ENCODE measurements around the gene ARFIP1.
"Not testable (repeated sequence)": the region's sequence is repeated elsewhere in the genome, so short reads cannot be mapped to it uniquely, and the experiment has no call there.

The ARFIP1 gene

DNA sequence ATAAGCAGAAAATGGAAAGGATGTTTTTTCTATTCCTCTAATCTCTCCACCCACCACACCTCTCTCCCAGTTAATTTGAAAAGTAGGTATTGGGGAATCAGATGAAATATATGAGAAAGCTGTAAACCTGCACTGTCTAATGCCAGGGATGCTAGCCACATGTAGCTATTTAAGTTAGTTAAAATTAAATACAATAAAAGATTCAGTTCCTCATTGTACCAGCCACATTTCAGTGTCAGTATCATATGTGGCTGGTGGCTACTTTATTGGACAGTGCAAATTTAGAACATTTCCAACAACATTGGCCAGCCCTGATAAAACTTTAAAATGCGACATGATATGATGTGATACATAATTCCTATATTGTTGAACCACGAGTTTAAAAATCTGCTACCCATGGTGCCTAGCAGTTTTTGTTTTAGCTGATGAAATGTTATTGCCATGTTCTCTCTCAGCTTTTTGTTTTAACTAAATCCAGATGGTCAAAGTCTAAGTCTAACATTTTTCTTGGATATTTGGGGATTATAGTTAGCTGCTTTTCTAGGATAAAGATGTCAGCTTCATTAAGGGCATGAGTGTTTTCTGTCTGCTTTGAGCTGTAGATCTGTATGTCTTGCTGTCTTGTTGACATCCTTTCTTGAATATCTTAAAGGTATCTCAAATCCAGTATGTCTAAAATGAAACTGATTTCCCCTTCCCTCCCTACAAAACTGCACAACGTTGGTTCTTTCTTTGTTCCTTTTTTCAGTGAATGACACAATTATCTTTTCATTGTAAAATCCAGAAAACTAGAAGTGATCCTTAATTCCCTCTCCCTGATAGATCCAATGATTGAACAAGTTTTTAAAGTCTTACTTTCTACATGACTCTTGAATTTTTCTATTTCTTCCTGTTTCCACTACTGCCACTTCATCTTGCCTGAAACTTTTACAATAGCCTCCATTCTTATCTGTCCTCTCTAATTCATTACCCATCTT, 6.2 kb downstream of the ARFIP1 start:
- no peak for DNase-seq

DNA sequence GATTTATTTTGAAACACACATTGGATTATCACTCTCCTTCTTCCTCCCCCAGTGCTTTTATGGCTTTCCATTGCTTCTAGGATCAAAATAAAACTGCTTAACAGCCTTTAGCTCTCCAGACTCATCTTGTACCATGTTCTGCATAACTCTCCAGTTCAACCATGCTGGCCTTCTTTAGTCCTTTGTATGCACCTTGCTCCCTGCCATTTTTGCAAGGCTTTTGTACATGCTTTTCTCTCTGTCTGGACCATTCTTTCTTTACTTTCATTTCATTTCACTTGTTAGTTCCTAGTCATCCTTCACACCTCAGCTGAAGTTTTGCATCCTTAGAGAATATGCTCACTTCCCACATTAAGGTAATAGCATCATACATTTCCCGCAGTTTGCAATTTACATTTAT, 6.9 kb downstream of the ARFIP1 start:
- DNase-seq, result no peak

DNA sequence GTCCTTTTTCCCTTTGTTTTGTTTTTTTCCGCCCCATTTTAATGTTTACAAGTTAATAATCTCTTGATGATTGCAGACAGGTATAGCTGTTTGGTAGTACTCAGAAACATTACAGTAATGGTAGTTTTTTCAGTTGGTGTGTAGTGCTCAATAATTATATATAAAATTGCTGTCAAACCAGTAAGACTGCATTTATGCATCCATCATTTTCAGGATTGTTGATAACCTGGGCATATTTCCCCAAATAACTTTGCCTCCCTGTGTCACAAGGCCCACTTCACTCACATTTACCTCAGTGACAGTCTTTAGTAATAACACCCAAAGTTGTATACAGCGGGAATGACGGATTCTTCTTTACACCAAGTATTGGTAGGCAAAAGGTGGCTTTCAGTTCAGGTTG, 16.1 kb downstream of the ARFIP1 start:
- DNase-seq, result no peak

DNA sequence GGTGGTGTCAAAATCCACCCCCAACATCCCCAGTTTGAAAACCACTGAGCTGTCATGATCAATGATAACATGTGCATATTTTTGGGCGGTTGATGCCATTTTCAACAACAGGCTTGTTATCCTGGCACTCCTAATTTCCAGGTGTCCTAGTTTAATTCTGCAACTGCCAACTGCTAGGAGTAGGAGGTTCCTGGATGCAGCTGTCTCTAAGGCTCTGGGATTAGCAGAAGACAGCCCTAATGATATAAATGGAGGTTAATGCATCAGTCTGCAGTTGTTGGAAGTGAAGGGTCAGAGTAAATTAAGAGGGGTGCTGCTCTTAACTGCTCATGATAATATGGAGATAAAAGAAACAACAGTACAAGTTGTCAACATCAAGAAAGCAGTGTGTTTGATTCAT, 23.8 kb downstream of the ARFIP1 start:
- no peak for DNase-seq

DNA sequence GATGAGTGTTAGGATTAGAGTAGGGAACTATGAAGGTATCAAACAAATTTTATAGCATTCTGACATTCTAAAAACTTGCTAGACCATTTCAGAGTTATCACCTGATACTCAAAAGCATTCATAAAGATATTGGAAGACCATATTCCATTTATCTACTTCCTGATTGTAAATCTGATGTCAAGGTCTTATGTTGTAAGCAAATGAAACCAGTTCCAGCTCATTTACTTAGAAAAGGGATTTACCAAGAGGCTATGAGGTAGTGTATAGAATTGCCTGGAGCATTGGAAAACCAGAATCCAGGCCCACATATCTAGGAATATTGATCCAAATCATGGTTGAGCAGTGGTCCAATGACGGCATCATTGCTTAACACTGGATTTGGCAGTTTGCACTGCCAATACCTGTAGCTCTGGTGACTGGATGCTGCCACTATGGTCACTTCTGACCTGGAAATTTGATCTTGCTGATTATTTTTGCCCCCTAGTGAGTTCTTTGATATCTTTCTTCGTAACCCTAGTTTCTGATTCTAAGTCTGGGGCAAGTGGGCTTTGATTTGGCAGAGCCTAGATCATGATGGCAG, 25.4 kb downstream of the ARFIP1 start:
- no peak for DNase-seq

DNA sequence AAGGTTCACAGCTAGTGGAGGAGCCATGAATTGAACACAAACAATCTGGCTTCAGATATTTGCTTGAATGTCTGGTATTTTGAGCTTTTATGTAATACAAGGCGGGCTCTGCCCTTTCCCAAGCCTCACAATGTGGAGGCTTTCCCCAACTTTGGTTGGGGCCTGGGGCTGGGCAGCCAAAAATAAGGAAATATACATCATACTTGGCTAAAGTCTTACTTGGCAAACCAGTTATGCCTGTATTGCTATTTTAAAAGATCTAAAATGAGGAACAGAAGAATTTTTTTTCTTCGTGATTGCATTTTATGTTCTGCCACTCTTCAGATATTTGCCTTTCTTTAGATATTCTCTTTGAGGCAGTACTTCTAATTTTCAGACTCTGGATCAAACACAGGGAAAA, 26.1 kb downstream of the ARFIP1 start:
- DNase-seq, result no peak

DNA sequence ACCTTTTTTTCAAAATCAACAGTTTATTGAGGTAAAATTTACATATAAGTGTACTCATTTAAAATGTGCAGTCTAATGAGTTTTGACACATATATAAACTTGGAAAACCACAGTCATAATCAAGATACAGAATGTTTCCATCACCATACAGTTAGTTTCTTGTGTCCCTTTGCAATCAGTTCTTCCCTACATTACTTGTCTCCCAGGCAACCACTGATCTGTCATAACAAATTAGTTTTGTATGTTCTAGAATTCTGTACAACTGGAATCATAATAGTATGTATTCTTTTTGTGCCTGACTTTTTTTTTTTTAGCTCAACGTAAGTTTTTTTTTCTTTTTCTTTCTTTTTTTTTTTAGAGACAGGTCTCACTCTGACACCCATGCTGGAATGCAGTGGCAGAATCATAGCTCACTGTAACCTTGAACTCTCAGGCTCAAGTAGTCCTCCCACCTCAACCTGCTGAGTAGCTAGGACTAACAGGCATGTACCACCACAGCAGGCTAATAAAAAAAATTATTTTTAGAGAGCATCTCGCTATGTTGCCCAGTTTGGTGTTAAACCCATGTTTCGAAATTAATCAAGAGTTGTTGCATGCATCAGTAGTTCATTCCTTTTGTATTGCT, 26.9 kb downstream of the ARFIP1 start:
- DNase-seq, result no peak

DNA sequence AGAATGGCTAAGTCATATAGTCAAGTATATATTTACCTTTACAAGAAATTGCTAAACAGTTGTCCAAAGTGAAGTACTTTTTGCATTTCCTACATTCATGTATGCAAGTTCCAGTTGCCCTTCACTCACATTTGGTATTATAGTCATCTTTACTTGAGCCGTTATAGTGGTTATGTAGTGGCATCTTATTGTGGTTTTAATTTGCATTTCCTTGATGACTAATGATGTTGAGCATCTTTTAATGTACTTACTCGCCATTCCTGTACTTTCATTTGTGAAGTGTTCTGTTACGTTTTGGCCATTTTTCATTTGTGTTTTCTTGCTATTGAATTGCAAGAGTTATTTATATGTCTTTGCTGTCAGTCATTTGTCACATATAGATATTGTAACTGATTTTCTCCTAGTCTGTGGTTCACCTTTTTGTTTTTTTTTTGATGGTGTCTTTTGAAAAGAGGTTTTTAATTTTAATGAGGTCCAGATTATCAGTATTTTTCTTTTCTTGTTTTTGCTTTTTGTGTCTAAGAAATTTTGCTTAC, 27.6 kb downstream of the ARFIP1 start:
- DNase-seq, result no peak

DNA sequence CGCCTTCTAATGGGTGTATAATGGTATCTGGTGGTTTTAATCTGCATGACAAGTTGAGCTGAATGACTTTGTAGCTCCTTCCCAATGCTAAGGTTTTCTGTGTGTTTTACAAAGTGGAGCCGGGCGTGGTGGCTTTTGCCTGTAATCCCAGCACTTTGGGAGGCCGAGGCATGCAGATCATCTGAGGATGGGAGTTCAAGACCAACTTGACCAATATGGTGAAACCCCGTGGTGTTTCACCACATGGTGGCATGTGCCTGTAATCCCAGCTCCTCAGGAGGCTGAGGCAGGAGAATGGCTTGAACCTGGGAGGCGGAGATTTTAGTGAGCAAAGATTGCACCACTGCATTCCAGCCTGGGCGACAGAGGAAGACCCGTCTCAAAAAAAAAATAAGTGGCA, 28.9 kb downstream of the ARFIP1 start:
- no peak for DNase-seq

DNA sequence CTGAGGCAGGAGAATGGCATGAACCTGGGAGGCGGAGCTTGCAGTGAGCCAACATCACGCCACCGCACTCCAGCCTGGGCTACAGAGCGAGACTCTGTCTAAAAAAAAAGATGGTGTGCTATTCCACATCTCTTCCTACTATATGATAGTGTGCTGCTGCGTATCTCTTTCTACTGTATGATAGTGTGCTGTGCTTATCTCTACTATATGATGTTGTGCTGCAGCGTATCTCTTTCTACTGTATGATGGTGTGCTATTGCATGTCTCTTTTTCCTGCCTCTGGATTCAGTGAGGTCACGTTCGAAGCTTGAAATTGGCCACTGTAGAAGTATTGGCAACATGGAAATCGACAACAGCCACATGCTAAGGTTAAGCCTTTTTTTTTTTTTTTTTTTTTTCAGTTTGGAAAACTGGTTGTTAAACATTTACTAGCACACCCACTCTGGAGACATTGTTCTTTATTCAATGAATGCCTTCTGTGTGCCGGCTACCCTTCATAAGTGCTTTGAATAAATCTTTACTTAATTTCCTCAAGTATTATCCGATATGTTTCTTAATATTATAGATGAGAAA, 31.0 kb downstream of the ARFIP1 start:
- DNase-seq, result no peak

DNA sequence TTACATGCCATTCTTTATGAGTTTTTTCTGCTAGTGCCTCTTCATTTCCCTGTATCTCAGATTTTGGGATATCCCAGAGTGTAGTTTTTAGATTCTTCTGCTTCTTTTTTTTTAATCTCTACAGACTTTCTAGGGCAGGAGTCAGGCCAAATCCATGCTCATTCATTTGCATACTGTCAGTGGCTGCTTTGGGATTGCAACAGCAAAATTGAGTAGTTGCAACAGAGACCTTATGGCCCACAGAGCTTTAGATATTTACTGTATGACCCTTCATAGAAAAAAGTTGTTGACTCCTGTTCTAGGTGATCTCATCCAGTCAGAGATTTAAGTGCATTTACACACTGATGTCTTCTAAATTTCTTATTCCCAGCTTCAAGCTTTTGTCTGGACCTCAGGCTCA, 35.3 kb downstream of the ARFIP1 start:
- no peak for DNase-seq

DNA sequence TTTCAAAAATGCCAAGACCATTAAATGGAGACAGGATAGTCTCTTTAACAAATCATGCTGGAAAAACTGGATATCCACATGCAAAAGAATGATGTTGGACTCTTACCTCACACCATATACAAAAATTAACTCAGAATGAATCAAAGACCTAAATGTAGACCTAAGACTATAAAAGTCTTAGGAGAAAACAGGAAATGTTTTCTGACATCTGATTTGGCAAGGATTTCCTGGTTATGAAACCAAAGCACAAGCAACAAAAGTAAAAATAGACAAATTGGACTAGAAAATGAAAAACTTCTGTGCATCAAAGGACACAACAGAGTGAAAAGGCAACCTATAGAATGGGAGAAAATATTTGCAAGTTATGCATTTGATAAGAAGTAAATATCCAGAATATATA, 37.6 kb downstream of the ARFIP1 start:
- no peak for DNase-seq

DNA sequence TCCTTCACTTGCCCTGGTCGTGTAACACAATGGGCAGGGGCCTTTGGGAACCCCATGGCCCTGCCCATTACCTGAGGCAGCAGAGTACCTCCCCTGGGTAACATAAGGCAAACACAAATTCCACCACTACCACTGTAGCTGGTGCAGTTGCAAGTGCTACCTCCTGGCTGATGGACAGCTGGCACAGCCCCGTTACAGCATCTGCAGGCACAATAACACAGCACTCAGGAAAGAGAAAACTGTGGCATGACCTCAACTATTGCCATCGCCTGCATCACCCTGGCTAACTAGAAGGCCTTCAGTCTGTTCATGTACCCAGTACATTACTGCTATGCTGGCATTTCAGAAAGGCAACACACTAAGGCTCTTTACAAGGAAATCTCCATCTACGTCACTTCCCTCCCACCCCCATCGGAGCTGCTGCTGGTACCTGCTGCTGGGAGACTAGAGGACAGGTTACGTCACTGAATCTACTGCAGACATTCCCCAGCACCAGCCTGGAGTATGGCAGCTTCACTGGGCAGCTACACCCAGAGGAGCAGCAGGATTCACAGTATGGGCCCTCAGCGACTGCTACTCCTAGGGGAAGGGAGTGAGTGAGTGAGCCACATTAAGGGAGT, 39.4 kb downstream of the ARFIP1 start:
- DNase-seq, result no peak

DNA sequence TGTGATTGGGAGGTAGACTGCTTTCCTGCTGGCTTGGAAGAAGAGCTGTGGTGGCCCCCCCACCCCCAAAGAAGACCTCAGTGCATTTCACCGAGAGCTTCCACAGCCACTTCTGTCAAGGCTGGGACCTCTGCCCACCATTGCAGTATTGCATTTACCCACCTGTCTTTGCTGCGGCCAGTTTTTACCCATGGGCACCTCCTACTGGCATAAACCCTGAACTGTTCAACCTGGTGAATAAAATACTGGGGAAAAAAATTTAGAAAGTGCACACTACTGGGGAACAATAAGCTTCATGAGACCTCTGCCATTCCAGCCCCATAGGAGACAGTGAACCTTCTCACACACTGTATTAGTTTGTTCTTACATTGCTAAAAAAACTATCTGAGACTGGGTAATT, 40.3 kb downstream of the ARFIP1 start:
- no peak for DNase-seq

DNA sequence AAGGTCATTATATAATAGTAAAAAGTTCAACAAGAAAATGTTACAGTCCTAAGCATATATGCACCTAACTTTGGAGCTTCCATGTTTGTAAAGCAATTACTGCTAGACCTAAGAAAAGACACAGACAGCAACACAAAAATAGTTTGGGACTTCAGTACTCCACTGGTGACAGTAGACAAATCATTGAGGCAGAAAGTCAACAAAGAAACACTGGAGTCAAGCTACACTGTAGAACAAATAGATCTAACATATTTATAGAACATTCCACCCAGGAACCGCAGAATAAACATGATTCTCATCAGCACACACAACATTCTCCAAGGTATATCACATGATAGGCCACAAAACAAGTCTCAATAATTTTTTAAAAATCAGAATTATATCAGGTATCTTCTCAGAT, 42.6 kb downstream of the ARFIP1 start:
- no peak for DNase-seq

DNA sequence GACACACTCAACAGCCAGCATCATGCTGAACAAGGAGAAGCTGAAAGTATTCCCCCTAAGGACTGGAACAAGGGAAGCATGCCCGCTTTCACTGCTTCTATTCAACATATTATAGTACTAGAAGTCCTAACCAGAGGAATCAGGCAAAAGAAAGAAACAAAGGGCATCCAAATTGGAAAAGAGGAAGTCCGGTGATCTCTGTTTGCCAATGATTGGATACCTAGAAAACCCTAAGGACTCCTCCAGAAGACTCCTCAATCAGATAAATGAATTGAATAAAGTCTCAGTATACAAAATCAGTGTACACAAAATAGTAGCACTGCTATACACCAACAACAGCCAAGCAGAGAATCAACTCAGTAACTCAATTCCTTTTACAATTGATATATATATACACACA, 44.8 kb downstream of the ARFIP1 start:
- no peak for DNase-seq

DNA sequence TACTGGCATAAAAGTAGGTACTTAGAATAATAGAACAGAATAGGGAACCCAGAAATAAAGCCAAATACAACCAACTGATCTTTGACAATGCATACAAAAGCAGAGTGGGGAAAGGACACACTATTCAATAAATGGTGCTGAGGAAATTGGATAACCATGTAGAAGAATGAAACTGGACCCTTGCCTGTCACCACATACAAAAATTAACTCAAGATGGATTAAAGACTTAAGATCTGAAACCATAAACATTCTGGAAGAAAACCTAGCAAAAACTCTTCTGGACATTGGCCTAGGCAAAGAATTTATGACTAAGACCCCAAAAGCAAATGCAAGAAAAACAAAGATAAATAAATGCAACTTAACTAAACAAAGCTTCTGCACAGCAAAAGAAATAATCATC, 45.6 kb downstream of the ARFIP1 start:
- no peak for DNase-seq

DNA sequence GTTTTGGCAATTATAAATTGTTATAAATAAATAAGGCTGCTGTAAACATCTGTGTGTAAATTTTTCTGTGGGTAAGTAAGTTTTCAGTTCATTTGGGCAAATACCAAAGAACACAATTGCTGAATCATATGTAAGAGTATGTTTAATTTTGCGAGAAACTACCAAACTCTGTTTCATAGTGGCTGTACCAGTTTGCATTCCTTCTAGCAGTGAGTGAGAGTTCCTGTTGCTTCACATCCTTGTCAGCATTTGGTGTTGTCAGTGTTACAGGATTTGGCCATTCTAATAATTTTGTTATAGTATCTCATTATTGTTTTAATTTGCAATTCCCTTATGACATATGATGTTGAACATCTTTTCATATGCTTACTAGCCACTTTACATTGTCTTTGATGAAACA, 48.4 kb downstream of the ARFIP1 start:
- no peak for DNase-seq

DNA sequence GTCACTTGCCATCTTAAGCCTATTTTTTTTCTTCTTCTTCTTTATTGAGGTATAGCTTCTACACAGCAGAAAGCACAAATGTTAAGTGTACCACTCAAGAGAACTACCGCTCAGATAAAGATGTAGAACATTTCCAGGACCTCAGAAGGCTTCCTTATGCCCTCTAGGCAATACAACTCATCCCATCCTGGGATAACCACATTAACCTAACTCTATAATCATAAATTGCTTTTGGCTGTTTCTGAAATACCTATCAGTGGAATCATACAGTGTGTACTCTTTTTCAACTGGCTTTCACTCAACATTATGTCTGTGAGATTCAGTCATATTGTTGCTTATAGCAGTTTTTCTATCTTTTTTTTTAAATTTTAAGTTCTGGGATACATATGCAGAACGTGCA, 51.7 kb downstream of the ARFIP1 start:
- DNase-seq, result no peak

DNA sequence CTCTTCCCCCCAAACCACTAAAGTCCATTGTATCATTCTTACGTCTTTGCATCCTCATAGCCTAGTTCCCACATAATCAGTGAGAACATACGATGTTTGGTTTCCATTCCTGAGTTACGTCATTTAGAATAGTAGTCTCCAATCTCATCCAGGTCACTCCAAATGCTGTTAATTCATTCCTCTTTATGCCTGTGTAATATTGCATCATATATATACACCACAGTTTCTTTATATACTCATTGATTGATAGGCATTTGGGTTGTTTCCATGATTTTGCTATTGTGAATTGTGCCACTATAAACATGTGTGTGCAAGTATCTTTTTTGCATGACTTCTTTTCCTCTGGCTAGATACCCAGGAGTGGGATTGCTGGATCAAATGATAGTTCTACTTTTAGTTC, 57.2 kb downstream of the ARFIP1 start:
- no peak for DNase-seq

DNA sequence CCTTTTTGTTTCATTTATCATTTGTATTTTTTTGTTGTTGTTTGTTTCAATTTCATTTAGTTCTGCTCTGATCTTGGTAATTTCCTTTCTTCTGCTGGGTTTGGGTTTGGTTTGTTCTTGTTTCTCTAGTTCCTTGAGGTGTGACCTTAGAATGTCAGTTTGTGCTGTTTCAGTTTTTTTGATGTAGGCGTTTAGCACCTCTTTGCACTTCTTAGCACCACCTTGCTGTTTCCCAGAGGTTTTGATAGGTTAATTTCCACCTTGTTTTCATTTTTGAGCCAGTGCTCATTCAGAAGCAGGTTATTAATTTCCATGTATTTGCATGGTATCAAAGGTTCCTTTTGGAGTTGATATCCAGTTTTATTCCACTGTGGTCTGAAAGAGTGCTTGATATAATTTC, 60.0 kb downstream of the ARFIP1 start:
- DNase-seq, result not testable (repeated sequence)

DNA sequence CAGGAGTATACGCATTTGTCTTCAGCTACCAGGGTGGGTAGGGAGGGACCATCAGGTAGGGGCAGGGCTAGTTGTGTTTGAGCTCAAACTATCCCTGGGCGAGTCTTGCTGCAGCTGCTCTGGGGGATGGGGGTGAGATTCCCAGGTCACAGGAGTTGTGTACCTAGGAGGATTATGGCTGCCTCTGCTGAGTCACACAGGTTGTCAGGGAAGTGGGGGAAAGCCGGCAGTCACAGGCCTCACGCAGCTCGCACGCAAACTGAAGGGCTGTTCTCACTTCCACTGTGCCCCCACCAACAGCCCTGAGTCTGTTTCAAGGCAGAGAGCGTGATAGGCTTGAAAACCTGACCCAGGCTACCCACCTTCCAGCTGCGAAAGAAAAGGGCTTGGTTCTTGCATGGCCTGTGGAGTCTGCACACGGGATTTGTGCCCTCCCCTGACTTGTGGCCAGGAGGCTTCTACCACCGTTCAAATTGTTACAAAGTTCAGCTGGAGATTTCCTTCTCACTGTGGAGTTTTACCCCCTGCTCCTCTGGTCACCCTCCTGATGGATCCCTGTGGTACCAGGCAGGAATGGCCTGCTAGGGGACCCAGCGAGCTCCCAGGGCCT, 63.8 kb downstream of the ARFIP1 start:
- DNase-seq, result no peak

DNA sequence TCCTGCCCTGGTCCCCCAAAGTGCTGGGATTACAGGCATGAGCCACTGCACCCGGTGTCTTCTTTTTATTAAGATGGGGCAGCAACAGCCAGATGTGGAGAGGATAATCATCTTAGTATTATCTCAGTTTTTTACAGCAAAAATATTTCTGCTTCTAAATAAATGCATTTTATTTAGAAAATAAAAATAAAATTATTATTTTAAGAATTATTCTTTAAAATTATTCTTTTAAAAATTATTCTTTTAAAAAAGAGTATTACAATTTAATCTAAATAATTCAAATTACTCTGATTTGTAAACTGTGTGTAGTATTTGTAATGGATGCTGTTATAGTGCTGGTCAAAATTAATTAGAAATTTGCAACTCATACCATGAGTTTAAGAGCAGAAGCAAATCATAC, 67.6 kb downstream of the ARFIP1 start:
- no peak for DNase-seq

Data from RPMI8226 (cell line).